CD4-positive, alpha-beta T cell treated with Interferon alpha-2 for 1 hour (primary cell): Measurements from ENCODE around the gene MYD88.

ENCODE experiments used
- DNase-seq, 2 donors: peaks; one replicate each; pipeline ENCODE4 v3.0.0-alpha.2; 2020 to 2022

The MYD88 gene

DNA sequence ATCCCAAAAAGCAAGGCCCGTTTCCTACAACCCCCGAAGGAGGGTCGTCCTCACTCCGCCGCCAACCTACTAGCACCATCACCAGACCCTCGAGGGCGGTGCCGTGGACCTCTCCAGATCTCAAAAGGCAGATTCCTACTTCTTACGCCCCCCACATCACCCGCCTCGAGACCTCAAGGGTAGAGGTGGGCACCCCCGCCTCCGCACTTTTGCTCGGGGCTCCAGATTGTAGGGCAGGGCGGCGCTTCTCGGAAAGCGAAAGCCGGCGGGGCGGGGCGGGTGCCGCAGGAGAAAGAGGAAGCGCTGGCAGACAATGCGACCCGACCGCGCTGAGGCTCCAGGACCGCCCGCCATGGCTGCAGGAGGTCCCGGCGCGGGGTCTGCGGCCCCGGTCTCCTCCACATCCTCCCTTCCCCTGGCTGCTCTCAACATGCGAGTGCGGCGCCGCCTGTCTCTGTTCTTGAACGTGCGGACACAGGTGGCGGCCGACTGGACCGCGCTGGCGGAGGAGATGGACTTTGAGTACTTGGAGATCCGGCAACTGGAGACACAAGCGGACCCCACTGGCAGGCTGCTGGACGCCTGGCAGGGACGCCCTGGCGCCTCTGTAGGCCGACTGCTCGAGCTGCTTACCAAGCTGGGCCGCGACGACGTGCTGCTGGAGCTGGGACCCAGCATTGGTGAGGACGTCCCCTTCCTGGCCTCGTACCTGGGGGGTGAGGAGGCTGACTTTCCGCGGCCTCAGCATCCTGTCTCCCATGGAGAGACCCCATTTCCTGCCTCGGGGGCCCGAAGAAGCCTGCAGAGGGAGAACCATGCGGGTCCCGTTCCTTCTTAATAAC, at the start of gene MYD88:
TSS of gene MYD88 (plus strand) at position 313 of the 842 bp plus-strand sequence. CDS start at position 353, 40 bp downstream.
- DNase-seq, result peak; percentile 91 to 92

DNA sequence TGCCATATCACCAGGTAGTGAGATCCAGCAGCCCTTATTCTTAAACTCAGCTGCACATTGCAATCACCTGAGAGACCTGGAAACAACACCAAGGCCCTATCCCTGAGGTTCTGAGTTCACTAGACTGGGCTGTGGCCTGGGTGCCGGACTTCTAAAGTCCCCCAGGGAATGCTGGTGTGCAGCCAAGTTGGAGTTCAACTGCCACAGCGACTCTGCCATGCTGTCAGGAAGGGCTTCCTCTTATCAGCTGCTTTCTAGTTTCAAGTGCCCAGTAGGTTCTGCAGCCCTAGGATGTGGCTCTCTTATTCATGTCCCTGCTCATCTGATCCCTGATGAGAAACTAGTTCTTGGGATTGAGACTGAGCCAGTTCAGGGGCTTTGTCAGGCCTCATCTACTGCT, 49.3 kb upstream of the MYD88 start:
- DNase-seq, result no peak

DNA sequence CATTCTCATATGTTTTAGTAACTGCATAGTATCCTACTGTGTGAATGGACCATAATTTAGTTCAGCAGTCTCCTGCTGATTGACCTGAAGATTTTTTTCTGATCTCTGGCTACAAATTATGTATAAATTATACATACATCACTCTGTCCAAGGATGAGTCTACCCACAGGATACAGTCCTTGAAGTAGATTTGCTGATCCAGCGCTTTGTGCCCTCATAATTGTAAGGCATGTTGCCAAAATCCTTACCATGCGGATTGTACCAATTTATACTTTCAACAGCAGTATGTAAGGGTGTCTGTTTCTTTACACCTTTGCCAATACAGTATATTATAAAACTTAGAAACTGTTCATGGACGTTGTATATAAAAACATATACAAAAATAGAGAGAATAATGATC, 48.0 kb upstream of the MYD88 start:
- no peak for DNase-seq

DNA sequence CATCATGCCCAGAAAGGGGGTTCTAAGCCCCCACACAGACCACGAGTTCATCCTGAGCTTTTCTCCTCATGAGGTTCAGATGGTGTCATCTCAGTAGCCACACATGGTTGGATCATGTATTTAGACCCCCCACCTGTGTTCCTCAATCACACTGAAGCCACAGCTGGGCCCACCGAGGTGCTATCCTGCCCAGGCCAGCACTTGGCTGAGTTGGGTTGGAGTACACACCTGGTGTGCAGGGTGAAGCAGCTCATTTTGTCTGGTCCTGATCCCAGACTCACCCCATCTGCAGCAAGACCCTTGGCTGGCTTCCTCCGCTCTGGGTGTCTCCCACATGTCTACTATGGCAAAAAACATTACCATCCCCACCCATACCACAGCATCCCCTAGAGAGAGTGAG, 43.5 kb upstream of the MYD88 start:
- DNase-seq, result no peak

DNA sequence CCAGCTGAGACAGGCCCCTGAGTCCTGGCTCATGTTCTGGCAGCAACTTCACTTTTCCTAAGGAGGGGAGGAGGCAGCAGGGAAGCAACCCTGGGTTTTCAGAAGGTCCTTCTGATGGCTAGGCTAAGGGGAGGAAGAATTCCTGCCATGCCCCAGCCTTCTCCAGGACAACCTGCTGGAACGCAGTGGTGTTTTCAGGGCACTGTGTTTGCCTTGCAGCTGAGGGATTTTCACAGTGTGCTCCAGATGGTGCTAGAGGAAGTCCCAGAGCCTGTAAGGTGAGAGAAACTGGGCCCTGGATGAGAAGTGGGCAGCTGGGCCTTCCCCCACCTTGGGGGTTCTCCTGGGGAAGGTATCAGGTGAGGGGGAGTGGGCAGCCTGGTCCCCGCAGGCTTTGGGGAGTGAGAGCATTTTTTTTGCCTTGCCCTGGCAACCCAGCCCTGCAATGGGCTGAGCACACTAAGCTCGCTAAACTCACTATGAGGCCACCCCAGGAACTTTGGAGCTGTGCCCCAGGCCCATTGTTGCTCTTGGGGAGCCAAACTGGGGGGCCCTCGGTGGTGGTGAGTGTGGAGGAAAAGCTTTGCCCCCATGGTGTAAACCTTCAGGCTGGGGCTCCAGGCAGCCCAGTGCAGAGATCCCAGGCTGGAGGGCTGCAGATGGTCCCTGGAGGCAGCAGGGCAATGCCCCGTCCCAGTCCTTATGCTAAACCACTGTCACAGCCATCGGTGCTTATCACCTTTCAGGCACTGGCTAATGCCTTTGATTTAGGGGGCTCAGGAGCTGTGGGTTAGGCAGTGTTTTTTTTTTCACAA, 42.6 kb upstream of the MYD88 start:
- no peak for DNase-seq

DNA sequence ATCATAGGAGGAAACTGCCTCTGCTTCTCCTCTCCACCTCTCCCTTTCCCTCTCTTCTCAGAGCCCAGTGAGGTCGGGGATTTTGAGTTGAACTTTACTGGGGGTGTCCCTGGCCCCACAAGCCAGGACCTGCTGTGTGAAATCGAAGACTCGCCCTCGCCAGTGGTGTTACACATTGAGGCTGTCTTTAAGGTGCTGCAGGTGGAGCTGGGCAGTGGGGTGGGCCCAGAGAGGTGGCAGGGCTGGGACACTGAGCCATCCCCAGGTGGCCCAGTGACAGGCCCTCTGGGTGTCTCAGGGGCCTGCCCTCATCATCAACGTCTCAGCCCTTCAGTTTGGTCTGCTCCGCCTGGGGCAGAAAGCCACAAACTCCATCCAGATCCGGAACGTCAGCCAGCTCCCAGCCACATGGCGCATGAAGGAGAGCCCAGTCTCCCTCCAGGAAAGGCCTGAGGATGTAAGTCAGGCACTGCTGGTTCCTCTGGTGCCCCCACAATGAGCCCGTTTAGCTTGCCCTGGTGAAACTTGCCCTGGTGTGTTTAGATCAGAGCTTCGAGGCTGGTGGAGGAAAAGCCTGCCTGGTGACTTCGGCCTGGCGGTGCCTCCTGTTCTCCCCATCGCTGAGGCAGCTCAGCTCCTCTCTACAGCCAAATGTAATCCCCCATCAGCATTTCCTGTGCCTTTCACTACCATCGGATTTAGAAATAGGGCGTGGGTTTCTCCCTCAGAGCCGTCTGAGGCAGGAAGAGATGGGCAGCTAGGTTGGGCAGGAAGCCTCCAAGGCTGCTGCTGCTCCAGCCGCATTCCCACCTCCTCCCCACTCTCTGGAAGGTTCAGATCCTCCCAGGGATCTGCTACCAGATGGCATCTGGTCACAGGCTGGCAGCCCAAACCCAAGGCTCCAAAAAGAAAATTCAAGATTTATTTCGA, 40.8 kb upstream of the MYD88 start:
- DNase-seq, result no peak

DNA sequence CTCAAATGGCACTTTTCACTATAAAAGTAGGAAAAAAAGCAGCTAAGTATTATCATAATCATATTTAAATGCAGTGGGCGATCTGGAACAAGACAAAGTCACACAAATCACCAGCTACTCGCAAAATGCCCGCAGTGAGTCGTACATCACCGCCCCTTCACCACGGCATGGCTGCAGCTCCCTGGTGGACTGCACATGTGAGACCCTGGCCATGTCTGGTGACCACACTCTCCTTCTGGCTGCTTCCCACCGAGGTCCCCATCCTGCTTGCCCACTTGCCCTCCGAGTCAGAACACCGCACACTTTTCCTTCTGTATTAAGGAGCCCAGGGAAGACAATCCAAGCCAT, 40.1 kb upstream of the MYD88 start:
- DNase-seq, result no peak

DNA sequence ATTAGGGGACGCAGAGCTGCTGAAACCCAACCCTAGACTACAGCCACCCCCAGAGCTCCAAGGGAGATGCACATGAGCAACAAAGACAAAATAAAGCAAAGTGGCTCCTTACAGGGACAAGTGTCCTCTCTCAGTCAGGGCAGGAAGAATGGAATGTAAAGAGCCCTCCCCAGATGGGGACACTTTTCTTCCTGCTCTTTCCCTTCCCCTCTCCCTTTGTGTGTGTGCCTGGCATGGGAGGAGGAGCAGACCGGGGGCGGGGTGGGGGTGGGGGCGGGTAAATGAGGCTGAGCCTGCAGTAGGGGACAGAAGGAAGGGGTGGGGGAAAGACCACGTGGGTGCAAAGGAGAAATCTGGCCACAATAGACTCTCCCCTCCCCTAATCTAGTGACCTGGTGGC, 38.9 kb upstream of the MYD88 start:
- DNase-seq, result no peak

DNA sequence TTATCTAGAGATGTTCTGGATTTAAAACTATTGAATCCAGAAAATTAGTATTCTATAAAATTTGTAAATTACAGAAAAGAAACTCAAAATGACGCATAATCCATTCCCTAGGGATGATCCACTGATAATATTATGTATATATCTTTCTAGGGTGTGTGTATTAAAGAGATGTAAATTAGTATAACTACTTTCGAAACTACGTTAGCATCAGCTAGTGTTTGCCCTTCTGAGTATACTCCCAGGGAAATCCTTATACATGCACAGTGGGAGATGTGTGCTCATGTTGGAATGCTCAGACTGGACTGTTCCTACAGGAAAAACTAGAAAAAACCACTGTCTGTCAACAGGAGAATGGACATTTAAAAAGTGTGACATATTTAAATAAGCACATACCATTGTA, 38.0 kb upstream of the MYD88 start:
- no peak for DNase-seq

DNA sequence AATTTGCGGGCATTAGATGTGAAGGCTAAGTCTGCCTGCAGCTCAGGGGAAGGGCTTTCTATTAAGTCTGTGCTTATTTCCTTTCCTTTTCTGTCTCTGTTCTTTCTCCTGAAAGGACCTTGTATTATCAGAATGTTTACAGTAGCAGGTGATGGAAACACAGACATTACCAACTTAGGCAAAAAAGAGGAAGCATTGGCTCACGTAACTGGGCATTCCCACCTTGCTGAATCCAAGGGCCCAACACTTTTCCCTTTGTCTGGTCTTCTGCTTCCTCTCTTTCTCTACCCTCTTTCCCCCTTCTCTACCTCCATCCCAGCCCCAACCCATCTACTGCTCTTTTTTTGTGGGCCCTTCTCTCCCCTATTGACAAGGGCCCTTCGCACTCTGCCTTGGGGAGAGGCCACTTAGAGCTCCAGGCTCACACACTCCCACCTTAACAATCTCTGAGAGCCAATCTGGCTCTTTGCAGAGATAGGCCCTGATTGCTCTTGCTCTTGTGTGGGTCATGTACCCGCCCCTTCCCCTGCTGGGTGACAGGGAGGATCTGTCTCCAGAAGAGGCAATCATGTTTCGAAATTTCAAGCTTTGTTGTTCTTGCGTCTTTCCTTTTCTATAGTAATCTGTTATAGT, 36.5 kb upstream of the MYD88 start:
- DNase-seq, result no peak

DNA sequence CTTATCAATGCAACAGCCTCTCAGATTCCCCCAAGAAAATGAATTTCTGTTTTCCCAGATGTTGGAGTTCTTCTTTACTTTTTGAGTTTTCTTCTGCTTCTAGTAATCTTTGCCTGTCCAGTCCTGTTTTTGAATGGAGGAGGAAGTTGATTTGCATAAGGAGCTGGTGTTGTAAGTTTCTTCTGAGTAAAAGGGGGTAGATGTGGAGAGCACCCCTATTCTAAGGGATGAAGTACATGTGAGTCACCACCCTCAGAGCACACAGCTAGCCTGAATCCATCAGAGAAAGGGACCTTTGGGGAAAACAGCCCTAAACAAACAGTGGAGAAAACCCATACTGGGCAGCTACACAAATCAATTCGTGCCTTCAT, 36.0 kb upstream of the MYD88 start:
- no peak for DNase-seq

DNA sequence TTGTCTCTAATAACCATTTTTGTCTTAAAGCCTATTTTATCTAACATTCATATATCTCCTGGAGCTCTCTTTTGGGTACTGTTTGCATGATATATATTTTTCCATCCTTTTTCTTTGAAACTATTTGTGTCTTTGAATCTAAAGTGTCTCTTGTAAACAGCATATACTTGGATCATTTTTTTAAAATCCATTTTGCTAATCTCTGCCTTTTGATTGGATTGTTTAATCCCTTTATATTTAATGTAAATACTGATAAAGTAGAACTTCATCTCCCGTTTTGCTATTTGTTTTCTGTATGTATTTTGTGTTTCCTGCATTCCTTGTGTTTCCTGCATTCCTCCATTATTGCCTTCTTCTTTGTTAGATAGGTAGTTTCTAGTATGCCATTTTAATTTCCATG, 32.9 kb upstream of the MYD88 start:
- DNase-seq, result no peak

DNA sequence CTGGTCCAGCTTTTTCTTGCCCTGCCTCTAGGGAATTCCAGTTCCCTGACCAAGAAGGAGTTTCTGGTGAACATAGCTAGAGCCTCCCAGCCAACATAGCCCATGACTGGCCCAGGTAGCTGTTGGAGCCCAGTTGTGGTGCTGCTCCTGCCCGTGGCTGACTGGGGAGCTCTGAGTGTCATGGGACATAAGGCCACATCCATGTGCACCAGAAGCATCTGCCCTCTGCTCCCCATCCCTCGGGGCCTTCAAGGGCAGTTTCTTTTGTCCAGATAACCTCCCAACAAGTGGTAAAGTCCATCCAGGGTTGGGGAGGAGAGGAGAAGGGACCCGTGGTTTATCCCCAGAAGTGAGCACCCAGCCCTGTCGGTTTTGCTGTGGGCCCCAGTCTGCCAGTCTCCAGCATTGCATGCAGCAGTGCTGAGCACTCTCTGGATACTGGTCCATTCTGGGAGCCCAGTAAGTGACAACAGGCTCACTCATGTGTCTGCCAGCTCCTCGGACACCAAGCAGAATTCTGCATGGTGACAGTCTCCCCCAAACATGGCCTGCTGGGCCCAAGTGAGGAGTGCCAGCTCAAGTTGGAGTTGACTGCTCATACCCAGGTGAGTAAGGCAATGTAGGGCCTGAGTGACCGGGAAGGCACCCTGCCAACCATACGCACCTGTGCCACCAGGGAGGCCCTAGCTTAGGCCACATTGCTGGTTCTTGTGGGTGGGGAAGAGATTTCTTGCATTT, 30.4 kb upstream of the MYD88 start:
- DNase-seq, result no peak

DNA sequence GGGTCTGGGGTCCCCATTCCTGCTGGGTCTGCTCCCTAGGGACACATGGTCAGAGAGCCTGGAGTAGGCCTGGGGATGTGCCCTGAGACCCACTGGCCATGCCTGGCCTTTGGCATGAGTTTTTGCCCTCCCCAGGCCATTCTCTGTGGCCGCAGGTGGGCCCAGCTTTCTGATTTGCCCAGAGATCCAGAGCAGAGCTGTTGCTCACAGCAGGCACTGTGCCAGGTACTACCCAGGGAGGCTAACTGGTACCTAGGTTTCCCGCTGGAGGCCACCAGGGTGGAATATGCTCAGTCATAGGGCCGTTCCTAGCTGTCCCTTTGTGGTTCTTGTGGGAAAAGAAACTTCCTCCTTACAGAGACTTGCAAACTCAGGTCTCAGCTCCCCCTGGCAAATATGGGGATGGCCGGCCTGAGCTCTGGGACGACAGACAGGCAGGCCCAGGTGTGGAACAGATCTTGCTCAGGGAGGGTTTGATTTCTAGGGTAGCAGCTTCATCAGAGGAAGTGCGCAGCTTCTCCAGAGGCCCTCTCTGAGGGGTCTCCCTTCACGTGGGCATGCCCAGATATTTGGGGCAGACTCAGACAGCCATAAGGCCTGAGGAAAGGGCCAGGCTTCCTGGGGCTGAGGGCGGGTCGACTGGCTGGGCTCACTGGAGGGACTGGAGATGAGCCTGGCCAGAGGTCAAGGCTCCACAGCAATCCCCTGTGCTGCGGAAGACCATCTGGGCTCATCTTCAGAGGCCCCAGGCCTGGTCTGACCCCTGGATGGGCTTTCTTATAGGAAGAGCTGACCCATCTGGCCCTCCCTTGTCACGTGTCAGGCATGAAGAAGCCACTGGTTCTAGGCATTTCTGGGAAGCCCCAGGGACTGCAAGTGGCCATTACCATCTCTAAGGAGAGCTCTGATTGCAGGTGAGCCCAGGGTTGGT, 29.5 kb upstream of the MYD88 start:
- no peak for DNase-seq

DNA sequence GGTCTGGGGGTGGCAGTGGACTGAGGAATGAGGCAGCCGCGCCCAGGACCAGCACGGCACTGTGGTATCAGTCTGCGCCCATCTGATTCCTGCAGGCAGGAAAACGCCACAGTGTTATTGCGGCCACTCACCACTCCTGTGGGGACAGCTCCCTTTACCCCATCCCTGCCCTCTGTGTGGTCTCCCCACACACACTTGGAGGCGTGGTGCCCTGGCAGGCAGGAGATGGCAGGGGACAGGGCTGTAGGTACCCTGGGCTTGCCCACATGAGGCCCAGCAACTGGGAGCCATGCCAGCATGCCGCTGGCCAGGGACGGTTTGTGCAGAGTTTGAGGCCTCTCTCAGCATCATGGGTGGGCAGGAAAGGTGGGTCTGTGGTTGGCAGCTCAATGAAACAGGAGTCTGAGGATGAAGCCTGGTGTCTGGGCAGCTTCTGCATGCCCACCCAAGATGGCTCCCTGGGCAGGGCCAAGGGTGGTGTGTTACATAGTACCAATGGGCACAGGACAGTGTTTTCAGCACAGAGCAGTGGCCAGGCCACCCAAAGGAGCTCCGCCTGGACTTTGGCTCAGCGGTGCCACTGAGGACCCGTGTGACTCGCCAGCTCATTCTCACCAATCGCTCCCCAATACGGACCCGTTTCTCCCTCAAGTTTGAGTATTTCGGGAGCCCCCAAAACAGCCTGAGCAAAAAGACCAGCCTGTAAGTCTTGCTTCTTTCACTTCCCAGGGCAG, 28.7 kb upstream of the MYD88 start:
- no peak for DNase-seq

DNA sequence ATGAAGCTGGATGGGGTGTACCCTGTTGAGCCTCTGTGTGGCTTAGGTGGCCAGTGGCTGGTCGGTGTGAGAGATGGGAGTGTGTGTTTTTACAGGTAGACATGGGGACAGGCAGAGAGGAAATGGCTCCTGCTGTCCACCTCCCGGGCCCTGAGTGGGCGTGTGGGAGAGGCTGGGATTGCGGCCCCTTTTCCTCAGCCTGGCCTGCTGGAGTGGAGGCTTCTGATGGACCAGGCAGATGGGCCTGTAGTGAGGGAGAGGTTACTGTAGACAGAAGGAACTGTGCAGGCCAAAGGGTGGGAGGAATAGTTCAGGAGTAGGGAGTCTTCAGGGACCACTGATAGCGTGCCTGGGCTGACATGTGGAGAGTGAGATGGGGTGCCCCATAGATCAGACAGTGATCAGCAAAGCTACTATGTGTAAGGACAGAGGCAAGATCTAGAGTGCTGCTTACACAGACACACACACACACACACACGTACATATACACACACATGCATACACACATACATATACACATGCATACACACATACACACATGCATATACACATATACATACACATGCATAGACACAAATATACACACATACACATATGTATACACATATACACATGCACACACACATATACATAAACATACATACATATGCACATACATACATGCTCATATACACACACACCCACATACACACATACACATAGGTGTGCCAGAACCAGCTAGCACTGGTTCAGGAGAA, 28.0 kb upstream of the MYD88 start:
- no peak for DNase-seq

DNA sequence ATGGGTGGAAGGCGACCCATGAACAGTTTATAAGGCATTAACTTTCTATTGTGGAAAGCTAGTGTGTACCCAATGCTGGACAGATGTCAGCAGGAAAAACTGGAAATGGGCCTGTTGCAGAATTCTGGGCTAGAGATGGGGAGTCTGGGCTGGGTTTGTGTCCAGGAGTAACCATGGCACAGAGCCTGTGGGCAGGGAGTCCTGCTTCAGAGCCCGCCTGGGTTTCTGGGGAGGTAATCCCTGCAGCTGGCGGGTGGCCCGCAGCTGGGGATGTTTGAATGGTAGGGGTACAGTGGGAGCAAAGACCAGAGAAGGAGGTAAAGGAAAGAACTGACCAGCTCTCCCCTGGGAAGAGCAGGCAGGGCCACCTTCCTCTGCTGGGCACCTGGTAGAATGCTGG, 27.3 kb upstream of the MYD88 start:
- no peak for DNase-seq

DNA sequence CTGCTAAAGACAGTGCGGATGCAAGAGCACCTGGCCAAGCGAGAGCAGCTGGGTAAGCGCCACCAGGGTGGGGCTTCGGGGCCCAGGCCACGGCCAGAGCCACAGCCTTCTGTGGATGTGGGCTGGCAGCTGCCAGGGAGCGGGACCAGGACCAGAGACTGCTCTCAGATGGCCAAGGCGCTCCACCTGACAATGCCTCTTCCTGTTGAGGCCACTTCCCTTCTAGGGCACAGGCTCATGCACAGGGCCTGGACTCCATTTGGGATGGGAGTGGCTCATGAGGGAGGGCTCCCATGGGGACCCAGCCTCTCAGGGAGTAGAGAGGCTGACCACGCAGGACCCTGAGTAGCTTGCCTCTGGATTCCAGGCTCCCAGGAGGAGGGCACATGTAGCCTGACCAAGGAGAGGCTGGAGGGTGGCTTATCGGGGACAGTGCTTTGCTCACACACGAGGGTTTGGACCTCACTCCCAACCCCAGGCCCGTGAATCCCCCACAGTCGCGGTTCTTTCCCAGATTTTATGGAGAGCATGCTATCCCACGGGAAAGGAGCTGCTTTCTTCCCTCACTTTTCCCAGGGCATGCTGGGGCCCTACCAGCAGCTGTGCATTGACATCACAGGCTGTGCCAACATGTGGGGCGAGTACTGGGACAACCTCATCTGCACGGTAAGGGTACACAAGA, 26.6 kb upstream of the MYD88 start:
- no peak for DNase-seq

DNA sequence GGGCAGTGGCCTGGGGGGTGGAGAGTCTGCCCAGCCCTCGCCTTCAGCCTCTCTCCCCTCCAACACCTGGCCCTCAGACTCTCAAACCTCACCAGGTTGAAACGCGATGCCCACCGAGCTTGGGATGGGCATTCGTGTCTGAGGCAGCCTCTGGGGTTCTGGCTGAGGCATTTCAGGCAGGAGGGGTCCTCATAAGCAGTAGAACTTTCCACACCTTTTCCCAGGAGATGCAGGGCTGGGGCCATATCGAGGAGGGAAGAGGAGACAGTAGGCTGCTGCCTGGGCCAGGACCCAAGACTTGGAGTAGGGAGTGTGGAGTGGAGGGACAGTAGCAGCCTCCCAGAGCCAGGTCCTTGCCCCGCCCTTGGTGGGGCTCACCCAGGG, 26.1 kb upstream of the MYD88 start:
- no peak for DNase-seq
